Activated CD4-positive, alpha-beta memory T cell treated with anti-CD3 and anti-CD28 coated beads for 36 hours (primary cell): Measurements from ENCODE around the gene PRICKLE3. TPM values are rescaled to one million over a fixed set of nuclear protein-coding genes. Genes with fewer than 3 reads are reported as not detected.
"Not testable (repeated sequence)": the region's sequence is repeated elsewhere in the genome, so short reads cannot be mapped to it uniquely, and the experiment has no call there.

ENCODE experiments used
- CTCF ChIA-PET: fragments of 350-600 bp; sonication (Branson Sonifier 250); formaldehyde crosslinking; loops from one replicate; lab custom pipeline; 2021; ENCODE audit warnings: antibody characterized with exemption, inconsistent platforms; lab: Charles Lee
- POLR2A ChIA-PET: fragments of 350-600 bp; sonication (Branson Sonifier 250); formaldehyde crosslinking; loops from one replicate; lab custom pipeline; 2021; ENCODE audit warnings: antibody characterized with exemption; lab: Charles Lee
- DNase-seq: peaks from one replicate; pipeline ENCODE4 v3.0.0-alpha.2; 2020
- H3K27ac Mint-ChIP-seq: one replicate; pipeline ENCODE4 v1.8.0; 2021; ENCODE audit warnings: mixed read lengths
- H3K27me3 Mint-ChIP-seq: one replicate; pipeline ENCODE4 v1.8.0; 2021; ENCODE audit warnings: mixed read lengths
- H3K36me3 Mint-ChIP-seq: one replicate; pipeline ENCODE4 v1.8.0; 2021; ENCODE audit warnings: mixed read lengths
- H3K4me1 Mint-ChIP-seq: one replicate; pipeline ENCODE4 v1.8.0; 2021; ENCODE audit warnings: low read depth, mixed read lengths
- H3K4me3 Mint-ChIP-seq: one replicate; pipeline ENCODE4 v1.8.0; 2021; ENCODE audit warnings: mild to moderate bottlenecking, mixed read lengths
- H3K9me3 Mint-ChIP-seq: one replicate; pipeline ENCODE4 v1.8.0; 2021; ENCODE audit warnings: mixed read lengths
- intact Hi-C: fragments of 100-400 bp; cut with micrococcal nuclease; formaldehyde crosslinking; loops from one replicate; pipeline ENCODE4 v1.15.1; 2023
- total RNA-seq, 2 experiments: library from RNA; stranded (reverse); gene quantifications; one replicate each; pipeline ENCODE4 v1.2.3, GENCODE V29; 2021

PRICKLE3 gene
- total RNA-seq, 2 experiments from 2014 or later = 18.1 to 20.1 TPM

DNA sequence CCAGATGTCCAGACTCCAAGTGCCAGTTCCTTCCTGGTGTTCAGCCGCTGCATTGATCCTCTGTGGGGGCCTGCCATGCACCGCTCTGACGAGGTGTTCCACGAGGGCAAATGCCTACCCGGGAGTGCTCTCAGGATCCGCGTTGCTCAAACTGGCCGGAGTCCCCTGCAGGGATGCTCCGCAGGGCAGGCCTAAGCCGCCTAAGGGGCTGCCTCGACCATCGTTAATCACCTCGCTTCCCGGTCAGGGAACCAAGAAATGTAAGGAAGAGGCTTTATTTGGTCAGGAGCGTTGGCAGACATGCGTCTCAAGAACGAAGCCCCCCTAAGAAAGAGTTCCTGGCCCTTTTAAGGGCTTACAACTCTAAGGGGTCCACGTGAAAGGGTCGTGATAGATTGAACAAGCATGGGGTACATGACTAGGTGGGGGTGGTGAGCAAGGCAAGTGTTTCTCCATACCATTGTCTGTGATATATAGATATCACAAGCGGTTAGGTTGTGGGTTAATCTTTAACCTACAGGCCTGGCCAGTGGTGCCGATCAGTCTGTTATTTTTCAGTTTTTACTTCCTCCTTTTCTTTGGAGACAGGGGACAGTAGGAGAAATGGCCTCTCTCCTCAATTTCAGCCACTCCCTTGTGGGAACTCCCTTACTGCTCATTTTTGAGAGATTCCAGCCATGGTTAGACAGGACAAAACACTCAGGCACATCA is 37.6 kb downstream of the PRICKLE3 start:
- intact Hi-C loops, H3K27ac Mint-ChIP-seq, H3K4me1 Mint-ChIP-seq, H3K4me3 Mint-ChIP-seq, H3K27me3 Mint-ChIP-seq, H3K36me3 Mint-ChIP-seq, H3K9me3 Mint-ChIP-seq, CTCF ChIA-PET, DNase-seq, POLR2A ChIA-PET: not testable (repeated sequence)

DNA sequence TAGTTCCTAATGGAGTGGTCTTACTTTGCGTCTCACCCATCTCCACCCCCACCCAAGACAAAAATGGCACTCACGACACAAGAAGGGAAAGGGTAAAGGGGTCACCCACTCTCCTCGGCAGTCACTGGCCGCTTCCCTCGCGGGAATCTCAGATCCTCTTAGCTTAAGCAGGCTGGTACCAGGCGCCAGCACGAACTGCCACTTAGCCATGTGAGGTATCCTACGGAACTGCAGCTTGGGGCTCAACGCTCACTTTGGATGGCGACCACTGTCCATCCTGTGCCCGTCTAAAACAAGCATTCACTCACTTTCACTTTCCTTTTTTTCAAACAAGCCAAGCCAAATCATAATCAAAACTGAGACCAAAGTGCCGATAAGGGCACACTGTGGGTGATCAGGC is 38.2 kb downstream of the PRICKLE3 start:
- H3K4me3 Mint-ChIP-seq = no peak overlapping the region
- ChIA-PET POLR2A (no interaction called here), CTCF (no interaction called here)
- intact Hi-C loops = no loop called here
- no peaks in the 10 kb centered on the region for H3K9me3 Mint-ChIP-seq
- H3K36me3 Mint-ChIP-seq = no peaks in the 10 kb centered on the region
- DNase-seq = no peak
- H3K27me3 Mint-ChIP-seq = no peaks in the 10 kb centered on the region
- no peak overlapping the region for H3K27ac Mint-ChIP-seq
- no peaks in the 10 kb centered on the region for H3K4me1 Mint-ChIP-seq

DNA sequence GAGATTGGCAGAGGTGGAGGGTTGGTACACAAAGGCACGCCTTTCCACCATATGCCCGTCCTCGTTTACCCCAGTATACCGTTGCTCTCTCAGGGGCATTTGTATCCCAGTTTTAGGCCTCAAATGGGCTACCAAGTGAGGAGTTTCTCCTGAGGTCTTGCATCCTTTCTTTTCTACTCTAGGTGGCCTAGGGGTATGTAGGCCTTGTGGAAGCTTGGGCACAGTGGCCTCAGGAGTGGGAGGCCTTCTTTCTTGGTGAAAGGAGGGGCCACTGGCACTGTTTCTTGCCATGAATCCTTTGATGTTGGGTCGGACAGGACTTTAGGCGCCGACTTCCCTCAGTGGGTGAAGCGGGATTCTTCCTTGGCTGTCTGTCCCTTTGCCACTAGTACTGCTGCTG is 38.9 kb downstream of the PRICKLE3 start:
- no peak overlapping the region for H3K4me3 Mint-ChIP-seq
- DNase-seq = no peak
- intact Hi-C loops = no loop called here
- no peaks in the 10 kb centered on the region for H3K36me3 Mint-ChIP-seq
- no peaks in the 10 kb centered on the region for H3K27me3 Mint-ChIP-seq
- ChIA-PET POLR2A (no interaction called here), CTCF (no interaction called here)
- no peaks in the 10 kb centered on the region for H3K4me1 Mint-ChIP-seq
- no peaks in the 10 kb centered on the region for H3K9me3 Mint-ChIP-seq
- H3K27ac Mint-ChIP-seq = no peak overlapping the region

DNA sequence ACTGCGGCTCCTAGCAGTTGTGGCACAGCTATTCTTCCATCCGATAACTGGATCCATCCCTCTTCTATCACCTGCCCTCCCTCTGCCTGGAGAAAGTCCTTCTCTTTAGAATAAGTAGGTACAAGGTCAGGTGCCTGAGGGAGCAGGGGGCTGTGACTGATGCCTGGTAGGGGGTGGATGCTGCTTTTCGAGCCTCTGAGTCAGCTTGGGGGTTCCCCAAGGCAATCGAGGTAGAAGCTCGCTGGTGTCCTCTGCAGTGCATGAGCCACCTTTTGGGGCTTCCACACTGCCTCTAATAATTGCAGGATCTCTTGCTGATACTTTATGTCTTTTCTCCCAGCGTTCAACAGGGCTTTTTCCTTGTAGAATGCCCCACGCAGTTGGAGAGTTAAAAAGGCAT is 43.0 kb downstream of the PRICKLE3 start:
- H3K4me3 Mint-ChIP-seq, H3K4me1 Mint-ChIP-seq, H3K36me3 Mint-ChIP-seq, H3K27ac Mint-ChIP-seq, intact Hi-C loops, H3K27me3 Mint-ChIP-seq: not testable (repeated sequence)
- DNase-seq = peak; percentile 21
- H3K9me3 Mint-ChIP-seq = peaks cover 15% of the 10 kb centered on the region
- ChIA-PET CTCF (interaction anchor here (0.9 to 2.1 kb wide), 2 partner anchors 11 to 13 kb away, joined by 3 to 8 read pairs; no protein-coding TSS in a partner anchor), POLR2A (interaction anchor here (0.8 to 1.1 kb wide), 2 partner anchors 21 to 24 kb away, joined by 3 read pairs; no protein-coding TSS in a partner anchor)

DNA sequence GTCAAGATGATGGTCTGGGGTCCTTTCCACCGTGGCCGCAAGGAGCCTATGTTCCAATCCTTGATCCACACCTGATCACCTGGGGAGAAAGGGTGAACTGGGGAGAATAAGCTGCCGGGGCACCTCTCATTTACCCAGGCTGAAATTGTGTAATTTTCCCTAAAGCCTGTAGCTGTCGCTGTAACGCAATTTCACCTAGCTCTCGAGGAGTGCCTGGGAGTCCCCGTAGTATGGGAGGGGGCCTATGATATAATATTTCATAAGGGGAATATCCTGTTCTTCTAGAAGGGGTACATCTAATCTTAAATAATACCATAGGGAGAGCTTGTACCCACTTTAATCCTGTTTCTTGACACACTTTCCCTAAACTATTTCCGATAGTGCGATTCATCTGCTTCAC is 43.9 kb downstream of the PRICKLE3 start:
- POLR2A ChIA-PET = interaction anchor here (0.6 to 1.1 kb wide), 2 partner anchors 25 to 544 kb away, joined by 3 read pairs; no protein-coding TSS in a partner anchor
- H3K4me3 Mint-ChIP-seq = not testable (repeated sequence)

DNA sequence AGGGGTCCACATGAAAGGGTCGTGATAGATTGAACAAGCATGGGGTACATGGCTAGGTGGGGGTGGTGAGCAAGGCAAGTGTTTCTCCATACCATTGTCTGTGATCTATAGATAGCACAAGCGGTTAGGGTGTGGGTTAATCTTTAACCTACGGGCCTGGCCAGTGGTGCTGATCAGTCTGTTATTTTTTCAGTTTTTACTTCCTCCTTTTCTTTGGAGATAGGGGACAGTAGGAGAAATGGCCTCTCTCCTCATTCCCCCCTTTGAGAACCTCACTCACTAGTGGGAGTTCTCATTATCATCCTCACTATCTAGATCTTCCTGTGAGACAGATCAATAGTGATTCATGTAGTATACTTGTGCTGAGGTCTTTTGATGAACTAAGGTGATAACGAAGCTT is 46.5 kb downstream of the PRICKLE3 start:
- no peak overlapping the region for H3K4me3 Mint-ChIP-seq
- no peaks in the 10 kb centered on the region for H3K4me1 Mint-ChIP-seq
- H3K27me3 Mint-ChIP-seq = no peaks in the 10 kb centered on the region
- no peak overlapping the region for H3K27ac Mint-ChIP-seq
- peaks cover 15% of the 10 kb centered on the region for H3K9me3 Mint-ChIP-seq
- intact Hi-C loops = no loop called here
- ChIA-PET CTCF (no interaction called here), POLR2A (no interaction called here)
- DNase-seq = no peak
- peaks cover 3% of the 10 kb centered on the region for H3K36me3 Mint-ChIP-seq

More for the DNA sequence above, 43.9 kb downstream of the PRICKLE3 start:
- H3K27me3 Mint-ChIP-seq, H3K36me3 Mint-ChIP-seq, H3K27ac Mint-ChIP-seq, intact Hi-C loops, DNase-seq, H3K4me1 Mint-ChIP-seq: not testable (repeated sequence)
- H3K9me3 Mint-ChIP-seq = peaks cover 15% of the 10 kb centered on the region
- CTCF ChIA-PET = interaction anchor here (1.0 to 2.1 kb wide), 2 partner anchors 12 to 48 kb away, joined by 4 to 8 read pairs; no protein-coding TSS in a partner anchor

DNA sequence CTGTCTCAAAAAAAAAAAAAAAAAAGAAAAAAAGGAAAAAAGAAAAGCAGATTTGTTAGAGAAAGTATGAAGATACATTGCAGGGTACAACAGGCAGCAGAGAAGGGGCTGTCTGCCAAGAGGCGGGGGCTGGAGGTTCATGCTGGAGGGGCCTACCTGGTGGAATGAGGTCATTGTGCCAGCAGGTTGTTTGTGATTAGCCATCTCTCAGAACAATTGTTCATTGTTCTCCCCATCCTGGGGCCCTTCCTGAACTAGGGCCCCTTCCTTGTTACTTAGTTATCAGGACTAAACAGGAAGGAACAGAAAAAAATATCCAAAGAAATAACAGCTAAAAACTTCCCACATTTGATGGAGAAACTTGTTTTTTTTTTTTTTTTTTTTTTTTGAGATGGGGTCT is 48.7 kb downstream of the PRICKLE3 start:
- peaks cover 15% of the 10 kb centered on the region for H3K9me3 Mint-ChIP-seq
- intact Hi-C loops = no loop called here
- H3K4me3 Mint-ChIP-seq = no peak overlapping the region
- ChIA-PET POLR2A (no interaction called here), CTCF (interaction anchor here (0.7 kb wide), 1 partner anchor 12 kb away, joined by 3 read pairs; no protein-coding TSS in a partner anchor)
- H3K4me1 Mint-ChIP-seq = no peaks in the 10 kb centered on the region
- H3K36me3 Mint-ChIP-seq = peaks cover 3% of the 10 kb centered on the region
- H3K27ac Mint-ChIP-seq = no peak overlapping the region
- no peak for DNase-seq
- no peaks in the 10 kb centered on the region for H3K27me3 Mint-ChIP-seq

DNA sequence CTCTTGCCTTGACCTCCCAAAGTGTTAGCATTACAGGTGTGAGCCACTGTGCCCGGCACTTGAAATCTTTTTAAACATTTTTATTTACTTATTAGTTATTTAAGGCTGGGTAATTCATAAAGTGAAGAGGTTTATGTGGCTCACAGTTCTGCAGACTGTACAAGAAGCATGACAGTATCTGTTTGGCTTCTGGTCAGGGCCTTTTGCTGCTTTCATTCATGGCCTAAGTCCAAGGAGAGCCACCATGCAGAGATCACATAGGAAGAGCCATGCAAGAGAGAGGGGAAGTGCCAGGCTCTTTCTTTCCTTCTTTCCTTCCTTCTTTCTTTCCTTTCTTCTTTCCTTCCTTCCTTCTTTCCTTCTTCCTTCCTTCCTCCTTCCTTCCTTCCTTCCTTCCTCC is 52.4 kb downstream of the PRICKLE3 start:
- Mint-ChIP-seq H3K36me3 (no peaks in the 10 kb centered on the region), H3K9me3 (no peaks in the 10 kb centered on the region), H3K27me3 (no peaks in the 10 kb centered on the region), H3K27ac (no peak overlapping the region), H3K4me1 (no peaks in the 10 kb centered on the region), H3K4me3 (no peak overlapping the region)
- DNase-seq = no peak
- intact Hi-C loops = no loop called here
- CTCF ChIA-PET = interaction anchor here (0.9 kb wide), 1 partner anchor 22 kb away, joined by 3 read pairs; no protein-coding TSS in a partner anchor
- POLR2A ChIA-PET = no interaction called here

DNA sequence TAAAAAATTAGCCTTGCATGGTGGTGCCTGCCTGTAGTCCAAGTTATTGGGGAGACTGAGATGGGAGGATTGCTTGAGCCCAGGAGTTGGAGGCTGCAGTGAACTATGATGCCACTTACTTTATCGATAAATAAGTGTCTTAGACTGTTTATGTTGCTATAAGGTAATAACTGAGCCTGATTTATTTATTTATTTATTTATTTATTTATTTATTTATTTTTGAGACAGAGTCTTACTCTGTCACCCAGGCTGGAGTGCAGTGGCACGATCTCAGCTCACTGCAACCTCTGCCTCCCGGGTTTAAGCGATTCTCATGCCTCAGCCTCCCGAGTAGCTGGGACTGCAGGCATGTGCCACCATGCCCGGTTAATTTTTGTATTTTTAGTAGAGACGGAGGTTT is 53.9 kb downstream of the PRICKLE3 start:
- H3K27me3 Mint-ChIP-seq, H3K36me3 Mint-ChIP-seq, intact Hi-C loops, POLR2A ChIA-PET, H3K9me3 Mint-ChIP-seq, H3K4me3 Mint-ChIP-seq, CTCF ChIA-PET, H3K4me1 Mint-ChIP-seq, DNase-seq, H3K27ac Mint-ChIP-seq: not testable (repeated sequence)

DNA sequence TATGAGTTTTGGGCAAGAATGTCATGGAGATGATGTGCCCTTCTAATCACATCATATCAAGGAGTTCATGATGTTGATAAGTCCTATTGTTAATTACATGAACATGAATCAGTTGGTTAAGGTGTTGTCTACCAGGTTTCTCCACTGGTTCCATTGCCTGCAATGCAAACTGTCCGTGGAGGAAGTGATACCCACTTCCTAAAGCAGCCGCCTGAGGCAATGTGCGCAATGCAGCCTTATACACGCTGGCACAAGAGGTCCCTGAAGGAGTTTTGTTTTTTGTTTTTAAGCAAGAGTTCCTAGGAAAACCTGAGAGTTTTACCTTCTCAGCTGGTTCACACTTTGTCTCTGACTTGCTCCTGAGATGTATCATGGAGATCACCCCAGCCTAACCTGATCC is 56.7 kb downstream of the PRICKLE3 start:
- Mint-ChIP-seq H3K9me3 (no peaks in the 10 kb centered on the region), H3K4me1 (no peaks in the 10 kb centered on the region), H3K4me3 (no peak overlapping the region), H3K36me3 (no peaks in the 10 kb centered on the region), H3K27me3 (no peaks in the 10 kb centered on the region), H3K27ac (no peak overlapping the region)
- POLR2A ChIA-PET = no interaction called here
- intact Hi-C loops = no loop called here
- CTCF ChIA-PET = no interaction called here
- DNase-seq = no peak

DNA sequence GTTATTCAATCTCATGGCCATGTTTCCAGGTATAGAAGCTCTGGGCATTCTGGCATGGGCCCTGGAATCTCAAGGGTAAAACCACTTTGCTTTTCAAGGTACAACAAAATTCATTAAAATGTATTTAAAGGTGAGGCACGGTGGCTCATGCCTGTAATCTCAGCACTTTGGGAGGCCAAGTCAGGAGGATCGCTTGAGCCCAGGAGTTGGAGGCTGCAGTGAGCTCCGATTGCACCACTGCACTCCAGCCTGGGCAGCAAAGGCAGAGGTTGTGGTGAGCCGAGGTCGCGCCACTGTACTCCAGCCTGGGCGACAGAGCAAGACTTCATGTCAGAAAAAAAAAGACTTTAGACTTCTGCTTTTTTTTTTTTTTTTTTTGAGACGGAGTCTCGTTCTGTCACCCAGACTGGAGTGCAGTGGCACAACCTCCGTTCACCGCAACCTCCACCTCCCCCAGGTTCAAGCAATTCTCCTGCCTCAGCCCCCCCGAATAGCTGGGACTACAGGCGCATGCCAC is 58.4 kb downstream of the PRICKLE3 start:
- H3K36me3 Mint-ChIP-seq, intact Hi-C loops, H3K27ac Mint-ChIP-seq, DNase-seq, H3K4me3 Mint-ChIP-seq, CTCF ChIA-PET, H3K4me1 Mint-ChIP-seq, POLR2A ChIA-PET, H3K27me3 Mint-ChIP-seq, H3K9me3 Mint-ChIP-seq: not testable (repeated sequence)
